Gastroesophageal sphincter (tissue), 3 donors: ENCODE measurements around the gene RFNG.

Source experiments
- CTCF ChIP-seq, 4 experiments: fragments of 200-600 bp in 2 of 4; fragments of 450-650 bp in 2 of 4; sonication (generic) in 1 of 4; IDR thresholded peaks; one replicate each; pipeline ENCODE4 v1.5.1; 2017 to 2019; ENCODE audit warnings: antibody characterized with exemption in 4 of 4, mild to moderate bottlenecking in 2 of 4, moderate library complexity in 2 of 4
- EP300 ChIP-seq: sonication (generic); formaldehyde crosslinking; IDR thresholded peaks from one replicate; pipeline ENCODE4 v1.6.1; 2017; ENCODE audit warnings: antibody characterized with exemption, mild to moderate bottlenecking
- POLR2A ChIP-seq, 2 donors: fragments of 450-650 bp; IDR thresholded peaks; one replicate each; pipeline ENCODE4 v1.6.1; 2017; ENCODE audit warnings: antibody characterized with exemption in 2 of 2, mild to moderate bottlenecking in 2 of 2, moderate library complexity in 1 of 2
- POLR2AphosphoS5 ChIP-seq: sonication (generic); formaldehyde crosslinking; IDR thresholded peaks from one replicate; pipeline ENCODE4 v1.6.1; 2017; ENCODE audit warnings: antibody characterized with exemption

GRCh38 chr17:82020572-82021106 lies 31.0 kb downstream of the RFNG start:
- no peak for TF ChIP-seq CTCF (IDR thresholded peaks at IDR 0.05)
- TF ChIP-seq EP300 = no peak
- no peak for TF ChIP-seq POLR2A (IDR thresholded peaks at IDR 0.05)
- no peak for TF ChIP-seq POLR2AphosphoS5
